Kidney epithelial cell (primary cell): ENCODE data around the gene CEACAM19. TPM values are rescaled to one million over a fixed set of nuclear protein-coding genes. Genes with fewer than 3 reads are reported as not detected.

Source experiments
- DNase-seq: peaks from one replicate; pipeline ENCODE4 v3.0.0-alpha.2; 2010; ENCODE audit warnings: low read depth
- H3K27me3 ChIP-seq: 2 replicates; pipeline ENCODE4 v1.6.0; 2011; ENCODE audit warnings: low read length; ENCODE audit not compliant: control insufficient read depth, insufficient read depth
- H3K36me3 ChIP-seq: 2 replicates; pipeline ENCODE4 v1.5.1; 2011; ENCODE audit warnings: low read length; ENCODE audit not compliant: control insufficient read depth, insufficient read depth
- H3K4me3 ChIP-seq: 2 replicates; pipeline ENCODE4 v1.5.1; 2011; ENCODE audit warnings: low read depth, mild to moderate bottlenecking, control low read depth, low read length
- total RNA-seq: library from RNA; depleted of rRNA; stranded (reverse); fragments of >200 nt; gene quantifications from 2 replicates; pipeline ENCODE4 v1.2.3, GENCODE V29; 2015
- TF ChIP-seq, protein P1 (sequence below): IDR thresholded peaks from 2 replicates; pipeline ENCODE4 v1.5.1; 2011; ENCODE audit warnings: mild to moderate bottlenecking, moderate library complexity, low read length, control low read depth, inconsistent platforms; ENCODE audit not compliant: insufficient read depth, poor library complexity, severe bottlenecking

Gene CEACAM19
- total RNA-seq, 1 donor from 2014 or later: 6.4 TPM

DNA sequence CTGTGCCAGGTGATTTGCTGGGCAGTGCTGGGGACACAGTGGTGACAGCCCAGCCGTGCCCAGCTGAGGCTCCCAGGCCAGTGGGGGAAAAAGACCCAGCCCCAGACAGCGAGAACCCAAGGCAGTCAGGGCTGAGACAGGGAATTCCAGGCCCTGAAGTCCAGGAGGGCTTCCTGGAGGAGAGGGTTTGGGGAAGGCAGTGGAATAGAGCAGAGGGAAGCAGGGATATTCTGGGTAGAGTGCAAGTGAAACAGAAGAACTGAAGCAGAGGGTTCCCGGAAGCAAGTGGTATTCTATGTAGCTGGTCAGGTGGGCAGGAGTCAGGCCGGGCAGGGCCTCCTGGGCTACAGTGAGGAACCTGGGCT lies 26.4 kb downstream of the CEACAM19 start:
- Histone ChIP-seq H3K36me3 (no peaks in the 10 kb centered on the region), H3K4me3 (no peak overlapping the region), H3K27me3 (peaks cover 2% of the 10 kb centered on the region)
- DNase-seq: no peak
- TF ChIP-seq, protein P1, sequence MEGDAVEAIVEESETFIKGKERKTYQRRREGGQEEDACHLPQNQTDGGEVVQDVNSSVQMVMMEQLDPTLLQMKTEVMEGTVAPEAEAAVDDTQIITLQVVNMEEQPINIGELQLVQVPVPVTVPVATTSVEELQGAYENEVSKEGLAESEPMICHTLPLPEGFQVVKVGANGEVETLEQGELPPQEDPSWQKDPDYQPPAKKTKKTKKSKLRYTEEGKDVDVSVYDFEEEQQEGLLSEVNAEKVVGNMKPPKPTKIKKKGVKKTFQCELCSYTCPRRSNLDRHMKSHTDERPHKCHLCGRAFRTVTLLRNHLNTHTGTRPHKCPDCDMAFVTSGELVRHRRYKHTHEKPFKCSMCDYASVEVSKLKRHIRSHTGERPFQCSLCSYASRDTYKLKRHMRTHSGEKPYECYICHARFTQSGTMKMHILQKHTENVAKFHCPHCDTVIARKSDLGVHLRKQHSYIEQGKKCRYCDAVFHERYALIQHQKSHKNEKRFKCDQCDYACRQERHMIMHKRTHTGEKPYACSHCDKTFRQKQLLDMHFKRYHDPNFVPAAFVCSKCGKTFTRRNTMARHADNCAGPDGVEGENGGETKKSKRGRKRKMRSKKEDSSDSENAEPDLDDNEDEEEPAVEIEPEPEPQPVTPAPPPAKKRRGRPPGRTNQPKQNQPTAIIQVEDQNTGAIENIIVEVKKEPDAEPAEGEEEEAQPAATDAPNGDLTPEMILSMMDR: no peak

GRCh38 chr19:44698492-44699201 lies 27.4 kb downstream of the CEACAM19 start, which contains the start of gene CEACAM16:
Gene CEACAM16, plus strand, starts transcription at chr19:44699151. Its CDS starts 2,306 bp downstream, at chr19:44701457.
- Histone ChIP-seq H3K36me3 (no peaks in the 10 kb centered on the region), H3K4me3 (no peak within 1 kb of the TSS), H3K27me3 (peaks cover 2% of the 10 kb centered on the region)
- TF ChIP-seq, protein P1: no peak
- DNase-seq: no peak

DNA sequence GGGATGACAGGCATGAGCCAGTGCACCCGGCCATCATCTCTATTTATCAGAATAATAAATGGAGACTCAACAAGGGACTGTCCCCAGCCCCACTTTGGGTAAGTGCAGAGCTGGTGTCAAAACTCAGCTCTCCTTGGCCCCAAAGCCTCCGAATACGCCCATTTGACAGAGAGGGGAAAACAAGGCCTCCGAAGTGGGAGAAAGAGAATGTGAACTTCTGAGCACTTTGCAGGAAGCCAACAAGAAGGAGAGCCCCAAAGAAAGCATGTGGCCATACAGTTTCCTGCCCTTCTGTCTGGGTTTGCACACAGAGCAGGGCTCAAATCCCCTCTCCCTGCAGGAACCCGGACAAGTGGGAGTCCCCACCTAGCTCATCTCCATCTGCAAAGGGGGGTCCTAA lies 29.3 kb downstream of the CEACAM19 start:
- TF ChIP-seq, protein P1: no peak

DNA sequence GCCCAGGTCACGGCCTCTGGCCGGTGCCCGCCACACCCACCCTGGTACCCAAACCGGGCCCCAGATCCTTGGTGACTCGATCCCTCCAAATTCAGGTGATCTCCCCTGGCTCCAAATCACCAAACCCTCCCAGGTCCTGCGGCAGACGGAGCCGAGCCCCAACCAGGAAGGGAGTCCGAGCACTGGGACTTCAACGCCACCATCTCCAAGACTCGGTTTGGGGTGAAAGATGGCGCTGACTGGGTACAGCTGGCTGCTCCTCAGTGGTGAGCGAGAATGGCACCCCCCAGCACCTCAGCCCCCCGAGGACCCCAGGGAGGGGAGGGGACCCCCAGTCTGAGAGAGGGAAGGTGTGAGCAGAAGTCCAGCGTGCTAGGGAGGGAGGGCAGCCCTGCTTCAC lies 29.9 kb downstream of the CEACAM19 start:
- TF ChIP-seq, protein P1: no peak
- H3K27me3 ChIP-seq: peaks cover 4% of the 10 kb centered on the region
- DNase-seq: no peak
- no peaks in the 10 kb centered on the region for H3K36me3 ChIP-seq
- no peak overlapping the region for H3K4me3 ChIP-seq

More for the DNA sequence above, 29.3 kb downstream of the CEACAM19 start:
- Histone ChIP-seq H3K4me3 (no peak overlapping the region), H3K27me3 (peaks cover 4% of the 10 kb centered on the region), H3K36me3 (no peaks in the 10 kb centered on the region)
- no peak for DNase-seq

GRCh38 chr19:44702551-44703176 lies 31.4 kb downstream of the CEACAM19 start:
- no peak for DNase-seq
- Histone ChIP-seq H3K27me3 (peaks cover 2% of the 10 kb centered on the region), H3K36me3 (no peaks in the 10 kb centered on the region), H3K4me3 (no peak overlapping the region)
- TF ChIP-seq, protein P1: no peak
